RWPE2 (cell line): ENCODE measurements around the gene STOML1.
"Not testable (repeated sequence)": the region's sequence is repeated elsewhere in the genome, so short reads cannot be mapped to it uniquely, and the experiment has no call there.

Source experiments
- ATAC-seq: fragments of 200-7000 bp; cut with Tn5 transposase; 3 replicates; pipeline ENCODE4 v1.9.1; 2021; ENCODE audit warnings: low read depth
- DNase-seq: peaks from one replicate; pipeline ENCODE4 v3.0.0-alpha.2; 2020; ENCODE audit warnings: low spot score
- H3K27ac ChIP-seq: fragments of 450-650 bp; 2 replicates; pipeline ENCODE4 v1.5.1; 2017; ENCODE audit warnings: mild to moderate bottlenecking; ENCODE audit not compliant: poor library complexity, severe bottlenecking
- H3K27me3 ChIP-seq: fragments of 250-450 bp; sonication (Bioruptor Pico); 2 replicates; pipeline ENCODE4 v1.5.1; 2021; ENCODE audit warnings: mild to moderate bottlenecking, moderate library complexity; ENCODE audit not compliant: insufficient read depth, poor library complexity, severe bottlenecking
- H3K36me3 ChIP-seq: fragments of 250-450 bp; sonication (Bioruptor Pico); 2 replicates; pipeline ENCODE4 v1.5.1; 2020; ENCODE audit warnings: low read depth, mild to moderate bottlenecking, moderate library complexity
- H3K4me1 ChIP-seq: fragments of 250-450 bp; sonication (Bioruptor Pico); 2 replicates; pipeline ENCODE4 v1.5.1; 2021; ENCODE audit warnings: mild to moderate bottlenecking, moderate library complexity; ENCODE audit not compliant: insufficient read depth, poor library complexity, severe bottlenecking
- H3K4me3 ChIP-seq: fragments of 250-450 bp; sonication (Bioruptor Pico); 2 replicates; pipeline ENCODE4 v1.5.1; 2021; ENCODE audit warnings: mild to moderate bottlenecking, moderate library complexity; ENCODE audit not compliant: severe bottlenecking
- H3K9me3 ChIP-seq: fragments of 250-450 bp; sonication (Bioruptor Pico); 2 replicates; pipeline ENCODE4 v1.5.1; 2021; ENCODE audit warnings: mild to moderate bottlenecking, moderate library complexity; ENCODE audit not compliant: severe bottlenecking
- CTCF ChIP-seq: fragments of 450-650 bp; IDR thresholded peaks from one replicate; pipeline ENCODE4 v1.5.1; 2017; ENCODE audit warnings: mild to moderate bottlenecking, moderate library complexity; ENCODE audit not compliant: poor library complexity, severe bottlenecking

The STOML1 gene

GRCh38 chr15:73941044-73941443, 51.1 kb downstream of the STOML1 start:
- H3K27ac ChIP-seq, result peak overlapping the region; percentile 75
- peak; percentile 70 for ATAC-seq
- no peak overlapping the region for H3K4me3 ChIP-seq
- no peaks in the 10 kb centered on the region for H3K27me3 ChIP-seq
- peak; percentile 73 for DNase-seq
- H3K9me3 ChIP-seq, result no peaks in the 10 kb centered on the region
- no peak for TF ChIP-seq CTCF
- no peaks in the 10 kb centered on the region for H3K36me3 ChIP-seq
- H3K4me1 ChIP-seq, result peaks cover 24% of the 10 kb centered on the region

GRCh38 chr15:73940061-73940981, 51.8 kb downstream of the STOML1 start:
- no peak overlapping the region for H3K4me3 ChIP-seq
- H3K9me3 ChIP-seq, result no peaks in the 10 kb centered on the region
- no peaks in the 10 kb centered on the region for H3K36me3 ChIP-seq
- no peaks in the 10 kb centered on the region for H3K27me3 ChIP-seq
- ATAC-seq, result no peak
- no peak for TF ChIP-seq CTCF
- H3K27ac ChIP-seq, result peak overlapping the region; percentile 75
- DNase-seq, result no peak
- peaks cover 29% of the 10 kb centered on the region for H3K4me1 ChIP-seq

- Histone ChIP-seq H3K9me3 (no peaks in the 10 kb centered on the region), H3K27me3 (no peaks in the 10 kb centered on the region), H3K27ac (no peak overlapping the region), H3K4me1 (peaks cover 29% of the 10 kb centered on the region), H3K36me3 (no peaks in the 10 kb centered on the region), H3K4me3 (no peak overlapping the region)
- peak; percentile 42 for DNase-seq
- TF ChIP-seq CTCF, result no peak
- ATAC-seq, result no peak
Observed at GRCh38 chr15:73939138-73939537, 53.0 kb downstream of the STOML1 start.

- not testable (repeated sequence) for ATAC-seq
Observed at GRCh38 chr15:73938516-73938915, 53.6 kb downstream of the STOML1 start.

GRCh38 chr15:73937726-73938125, 54.4 kb downstream of the STOML1 start:
- Histone ChIP-seq H3K4me1 (peaks cover 29% of the 10 kb centered on the region), H3K27ac (no peak overlapping the region), H3K4me3 (no peak overlapping the region), H3K36me3 (no peaks in the 10 kb centered on the region), H3K9me3 (no peaks in the 10 kb centered on the region), H3K27me3 (no peaks in the 10 kb centered on the region)
- TF ChIP-seq CTCF, result no peak
- ATAC-seq (no peak), DNase-seq (no peak)

More at GRCh38 chr15:73938516-73938915, 53.6 kb downstream of the STOML1 start:
- DNase-seq, result peak; percentile 18
- H3K9me3 ChIP-seq, H3K36me3 ChIP-seq, H3K4me3 ChIP-seq, H3K27ac ChIP-seq, H3K27me3 ChIP-seq: not testable (repeated sequence)
- H3K4me1 ChIP-seq, result peaks cover 29% of the 10 kb centered on the region
